ENCODE results near the gene MRGPRX1. TPM values are rescaled to one million over a fixed set of nuclear protein-coding genes. Genes with fewer than 3 reads are reported as not detected.
"Not testable (repeated sequence)": the region's sequence is repeated elsewhere in the genome, so short reads cannot be mapped to it uniquely, and the experiment has no call there.

Gene MRGPRX1
- polyA plus RNA-seq (ENCODE audit: insufficient read length), result not detected

DNA sequence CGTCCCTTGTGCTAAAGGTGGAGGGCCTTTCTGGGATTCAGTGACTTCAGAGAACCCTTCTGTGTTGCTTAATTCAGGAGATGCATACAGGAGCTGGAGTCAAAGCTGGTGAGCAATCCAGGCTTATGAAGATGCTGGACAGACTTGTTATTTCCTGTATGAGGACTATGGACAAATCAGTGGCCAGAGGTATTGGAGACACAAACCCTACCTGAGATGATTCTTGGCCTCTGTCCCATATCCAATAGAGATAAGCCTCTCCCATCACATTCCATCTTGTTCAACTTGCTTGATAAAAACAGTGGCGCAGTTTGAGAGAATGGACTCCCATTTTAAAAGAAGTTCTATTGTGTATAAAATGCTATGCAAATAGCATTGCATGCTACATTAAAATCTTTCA, at the start of gene MRGPRX1:
Gene MRGPRX1 (minus strand): TSS at position 101 of the 400 bp plus-strand sequence. CDS start 4,630 bp downstream, outside the sequence.
- no peak for DNase-seq (ENCODE audit: low read depth)

DNA sequence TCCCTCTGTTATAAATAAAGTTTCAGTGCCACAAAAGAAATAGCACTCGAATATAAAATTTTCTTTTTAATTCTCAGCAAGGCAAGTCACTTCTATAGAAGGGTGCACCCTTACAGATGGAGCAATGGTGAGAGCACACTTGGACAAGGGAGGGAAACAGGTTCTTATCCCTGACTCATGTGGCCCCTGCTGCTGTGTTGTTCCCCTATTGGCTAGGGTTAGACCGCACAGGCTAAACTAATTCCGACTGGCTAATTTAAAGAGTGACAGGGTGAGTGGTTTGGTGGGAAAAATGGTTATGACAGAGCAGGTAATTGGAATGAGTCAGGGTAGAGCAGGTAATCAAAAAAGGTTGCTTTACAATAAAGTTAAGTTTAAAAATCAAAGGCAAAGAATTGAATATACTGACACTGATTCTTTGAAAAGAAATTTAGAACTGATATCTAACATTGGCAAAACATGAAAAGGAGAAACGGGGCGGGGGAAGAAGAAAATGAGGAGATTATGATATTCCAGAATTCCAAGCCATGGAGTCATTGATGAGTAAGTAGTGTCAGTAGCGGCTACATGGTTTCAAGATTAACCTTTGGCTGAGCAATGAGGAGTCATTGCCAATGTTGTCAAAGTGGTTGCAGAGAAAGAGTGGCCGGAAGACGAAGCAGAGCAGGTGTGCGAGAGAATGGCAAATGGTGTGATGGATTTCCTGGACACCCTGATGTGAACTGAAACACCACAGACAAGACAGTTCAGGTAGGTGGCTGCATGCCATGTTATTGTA, 48.4 kb upstream of the MRGPRX1 start:
- no peak for DNase-seq (ENCODE audit: low read depth)

DNA sequence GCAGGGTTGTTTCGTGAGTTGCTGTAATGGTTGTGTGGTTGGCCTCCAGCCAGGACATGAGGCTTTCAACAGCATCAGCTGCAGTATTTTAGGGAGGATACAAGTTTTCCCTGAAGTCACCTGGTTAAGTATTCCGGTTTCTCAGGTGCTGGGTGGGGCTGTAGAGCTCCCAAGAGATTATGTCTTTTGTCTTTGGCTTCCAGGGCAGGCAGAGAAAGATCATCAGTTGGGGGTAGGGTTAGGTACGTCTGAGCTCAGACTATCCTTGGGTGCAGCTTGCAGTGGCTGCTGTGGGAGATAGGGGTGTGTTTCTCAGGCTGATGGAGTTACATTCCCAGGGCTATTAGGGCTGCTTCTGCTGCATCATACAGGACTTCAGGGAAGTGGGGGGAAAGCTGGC, 47.5 kb upstream of the MRGPRX1 start:
- no peak for DNase-seq (ENCODE audit: low read depth)

DNA sequence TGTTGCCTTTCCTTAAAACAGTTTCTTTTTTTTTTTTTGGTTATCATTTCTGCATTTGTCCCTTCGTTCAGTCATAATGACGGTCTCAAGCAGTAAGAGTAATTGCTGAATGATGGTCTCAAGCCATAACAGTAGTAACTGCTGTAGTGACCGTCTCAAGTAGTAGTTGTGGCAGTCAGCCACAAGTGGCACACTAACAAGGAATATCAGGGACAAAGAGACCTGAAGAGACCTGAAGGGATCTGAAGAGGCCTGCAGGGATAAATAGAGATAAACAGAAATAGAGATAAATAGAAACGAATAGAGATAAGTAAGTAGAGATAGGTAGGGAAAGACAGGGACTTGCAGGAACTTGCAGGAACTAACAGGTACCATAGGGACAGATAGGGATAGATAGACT, 42.7 kb upstream of the MRGPRX1 start:
- no peak for DNase-seq (ENCODE audit: low read depth)

DNA sequence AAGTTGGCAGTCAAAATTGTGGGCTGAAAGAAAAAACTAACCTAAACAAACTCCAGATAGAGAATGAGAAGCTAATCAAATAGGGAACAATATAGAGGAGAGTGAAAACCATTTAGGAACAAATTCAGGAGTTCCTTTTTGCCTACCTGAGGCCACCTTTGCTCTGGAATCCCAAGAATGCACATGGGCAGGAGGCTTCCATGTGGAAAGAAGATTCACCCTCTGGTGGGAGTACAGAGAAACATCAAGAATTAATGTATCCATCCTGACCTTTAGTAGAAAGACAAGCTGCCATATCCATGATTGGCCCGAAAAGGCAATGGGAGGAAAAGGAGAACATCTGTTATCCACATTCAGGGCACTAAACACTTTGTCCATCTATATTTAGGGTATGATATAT, 35.0 kb upstream of the MRGPRX1 start:
- no peak for DNase-seq (ENCODE audit: low read depth)

DNA sequence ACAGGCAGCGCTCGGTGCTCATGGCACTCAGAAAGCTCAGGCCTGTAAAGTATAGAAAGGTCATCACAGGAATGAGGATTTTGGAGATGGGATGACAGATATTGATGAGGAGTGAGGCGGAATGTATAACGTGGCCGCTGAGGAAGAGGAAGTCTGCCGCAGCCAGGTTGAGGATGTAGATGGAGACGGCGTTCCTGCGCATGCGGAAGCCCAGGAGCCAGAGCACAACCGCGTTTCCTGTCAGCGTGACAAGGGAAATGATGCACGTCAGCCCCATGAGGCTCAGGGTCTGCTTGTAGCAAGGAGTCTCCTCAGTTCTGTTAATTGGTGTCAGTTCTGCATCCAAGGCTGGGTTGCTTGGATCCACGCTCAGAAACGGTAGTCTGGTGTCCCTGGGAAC, 33.1 kb upstream of the MRGPRX1 start:
- no peak for DNase-seq (ENCODE audit: low read depth)

DNA sequence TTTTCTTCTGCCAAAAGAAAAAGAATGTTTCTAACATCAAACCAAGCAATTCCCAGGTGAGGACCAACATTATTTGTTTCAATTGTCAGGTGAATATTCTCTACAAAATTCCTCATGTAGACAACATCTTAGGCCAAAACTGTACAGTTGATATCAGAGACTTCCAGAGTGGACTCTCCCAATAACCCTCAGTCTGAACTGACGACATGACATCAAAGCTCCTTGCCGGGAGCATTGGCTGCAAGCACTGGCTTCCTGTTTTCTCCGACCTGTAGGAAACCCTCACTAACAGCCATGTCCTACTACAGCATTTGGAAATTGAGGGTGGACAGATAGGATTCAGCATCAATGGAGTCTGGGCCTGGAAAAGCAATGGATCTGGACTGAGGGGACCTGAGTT, 30.5 kb upstream of the MRGPRX1 start:
- DNase-seq (ENCODE audit: low read depth), result no peak

DNA sequence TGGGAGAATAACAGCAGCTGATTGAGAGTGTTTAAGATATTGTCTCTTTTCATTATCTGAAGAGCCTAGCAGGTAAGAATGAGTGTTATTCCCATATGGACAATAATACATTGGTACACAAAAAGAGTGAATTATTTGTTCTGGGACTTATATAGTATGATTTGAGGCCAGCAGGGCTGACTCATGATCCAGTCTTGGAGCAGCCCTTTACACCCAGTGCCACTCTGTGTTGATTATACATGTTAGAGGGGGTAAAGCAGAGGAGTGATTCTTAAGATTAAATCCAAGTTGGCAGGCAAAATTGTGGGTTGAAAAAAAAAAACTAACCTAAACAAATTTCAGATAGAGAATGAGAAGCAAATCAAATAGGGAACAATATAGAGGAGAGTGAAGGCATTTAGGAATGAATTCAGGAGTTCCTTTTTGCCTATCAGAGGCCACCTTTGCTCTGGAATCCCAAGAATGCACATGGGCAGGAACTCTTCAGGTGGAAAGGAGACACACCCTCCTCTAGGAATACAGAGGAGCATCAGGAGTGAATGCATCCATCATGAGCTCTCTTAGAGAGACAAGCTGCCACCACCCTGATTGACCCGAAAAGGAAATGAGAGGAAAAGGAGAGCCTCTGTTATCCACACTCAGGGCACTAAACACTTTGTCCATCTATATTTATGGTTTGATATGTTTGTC, 19.2 kb upstream of the MRGPRX1 start:
- DNase-seq (ENCODE audit: low read depth), result no peak

DNA sequence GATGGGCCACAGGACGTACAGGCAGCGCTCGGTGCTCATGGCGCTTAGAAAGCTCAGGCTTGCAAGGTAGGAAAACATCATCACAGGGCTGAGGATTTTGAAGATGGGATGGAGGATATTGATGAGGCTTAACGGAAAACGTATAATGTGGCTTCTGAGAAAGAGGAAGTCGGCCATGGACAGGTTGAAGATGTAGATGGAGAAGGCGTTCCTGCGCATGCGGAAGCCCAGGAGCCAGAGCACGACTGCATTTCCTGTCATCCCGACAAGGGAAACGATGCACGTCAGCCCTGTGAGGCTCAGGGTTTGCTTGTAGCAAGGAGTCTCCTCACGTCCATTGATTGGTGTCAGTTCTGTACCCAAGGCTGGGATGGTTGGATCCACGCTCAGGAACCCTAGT, 17.4 kb upstream of the MRGPRX1 start:
- DNase-seq (ENCODE audit: low read depth), result no peak

DNA sequence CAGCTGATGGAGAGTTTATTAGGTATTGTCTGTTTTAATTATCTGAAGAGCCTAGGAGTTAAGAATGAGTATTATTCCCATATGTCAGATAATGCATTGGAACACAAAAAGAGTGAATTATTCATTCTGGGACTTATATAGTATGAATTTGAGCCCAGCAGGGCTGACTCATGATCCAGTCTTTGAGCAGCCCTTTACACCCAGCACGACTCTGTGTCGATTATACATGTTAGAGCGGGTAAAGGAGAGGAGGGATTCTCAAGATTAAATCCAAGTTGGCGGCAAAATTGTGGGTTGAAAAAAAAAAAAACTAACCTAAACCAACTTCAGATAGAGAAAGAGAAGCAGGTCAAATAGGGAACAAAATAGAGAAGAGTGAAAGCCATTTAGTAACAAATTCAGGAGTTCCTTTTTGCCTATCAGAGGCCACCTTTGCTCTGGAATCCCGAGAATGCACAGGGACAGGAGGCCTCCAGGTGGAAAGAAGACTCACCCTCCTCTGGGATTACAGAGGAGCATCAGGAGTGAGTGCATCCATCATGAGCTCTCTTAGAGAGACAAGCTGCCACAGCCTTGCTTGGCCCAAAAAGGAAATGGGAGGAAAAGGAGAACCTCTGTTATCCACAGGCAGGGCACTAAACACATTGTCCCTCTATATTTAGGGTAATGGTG, 3.1 kb downstream of the MRGPRX1 start:
- DNase-seq (ENCODE audit: low read depth), result no peak

DNA sequence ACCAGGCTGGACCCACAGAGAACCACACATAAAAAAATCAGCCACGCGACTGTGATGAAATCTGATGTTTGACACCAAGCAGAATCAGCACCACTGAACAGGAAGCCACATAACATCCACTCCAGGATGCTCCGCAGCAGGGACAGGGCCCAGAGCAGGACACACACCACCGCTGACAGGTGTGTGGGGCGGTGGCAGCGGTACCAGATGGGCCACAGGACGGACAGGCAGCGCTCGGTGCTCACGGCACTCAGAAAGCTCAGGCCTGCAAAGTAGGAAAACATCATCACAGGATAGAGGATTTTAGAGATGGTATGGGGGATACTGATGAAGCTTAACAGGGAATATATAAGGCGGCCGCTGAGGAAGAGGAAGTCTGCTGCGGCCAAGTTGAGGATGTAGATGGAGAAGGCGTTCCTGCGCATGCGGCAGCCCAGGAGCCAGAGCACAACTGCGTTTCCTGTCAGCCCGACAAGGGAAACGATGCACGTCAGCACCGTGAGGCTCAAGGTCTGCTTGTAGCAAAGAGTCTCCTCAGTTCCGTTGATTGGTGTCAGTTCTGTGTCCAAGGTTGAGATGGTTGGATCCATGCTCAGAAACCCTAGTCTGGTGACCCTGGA, 4.9 kb downstream of the MRGPRX1 start:
- no peak for DNase-seq (ENCODE audit: low read depth)

DNA sequence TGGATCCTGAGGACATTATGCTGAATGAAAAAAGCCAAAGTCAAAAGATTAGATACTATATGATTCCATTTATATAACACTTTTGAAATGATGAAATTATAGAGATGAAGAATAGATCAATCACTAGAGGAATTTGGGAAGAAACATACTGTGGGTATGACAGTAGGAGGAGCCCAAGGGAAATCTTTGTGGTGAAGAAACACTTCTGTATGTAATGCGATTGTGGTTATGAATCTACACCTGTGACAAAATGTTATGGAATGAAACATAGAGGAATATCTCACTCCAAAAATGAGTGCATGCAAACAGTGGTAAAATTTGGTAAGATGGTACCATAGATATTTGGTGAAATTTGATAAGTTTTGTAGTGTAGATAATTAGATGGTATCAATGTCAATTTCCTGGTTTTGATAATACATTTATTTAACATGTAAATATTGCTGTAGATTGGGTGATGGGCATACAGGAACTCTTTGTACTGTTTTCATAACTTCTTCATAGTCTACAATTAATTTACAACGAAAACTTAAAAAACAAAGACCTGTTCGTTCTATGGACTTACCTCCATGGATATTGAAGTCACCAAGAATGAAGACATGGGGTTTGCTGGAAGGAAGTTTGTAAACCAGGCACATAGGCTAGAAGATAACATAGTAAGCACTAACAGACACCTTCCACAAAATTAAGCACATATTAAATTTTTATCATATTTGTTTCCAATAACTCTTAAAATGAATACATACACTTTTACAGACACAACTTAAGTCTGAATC, 11.5 kb downstream of the MRGPRX1 start:
- no peak for DNase-seq (ENCODE audit: low read depth)

DNA sequence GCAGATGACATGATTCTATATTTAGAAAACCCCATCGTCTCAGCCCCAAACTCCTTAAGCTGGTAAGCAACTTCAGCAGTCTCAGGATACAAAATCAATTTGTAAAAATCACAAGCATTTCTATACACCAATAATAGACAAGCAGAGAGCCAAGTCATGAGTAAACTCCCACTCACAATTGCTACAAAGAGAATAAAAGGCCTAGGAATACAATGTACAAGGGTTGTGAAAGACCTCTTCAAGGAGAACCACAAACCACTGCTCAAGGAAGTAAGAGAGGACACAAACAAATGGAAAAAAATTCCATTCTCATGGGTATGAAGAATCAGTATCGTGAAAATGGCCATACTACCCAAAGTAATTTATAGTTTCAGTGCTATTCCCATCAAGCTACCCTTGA, 13.8 kb downstream of the MRGPRX1 start:
- DNase-seq (ENCODE audit: low read depth), result not testable (repeated sequence)

DNA sequence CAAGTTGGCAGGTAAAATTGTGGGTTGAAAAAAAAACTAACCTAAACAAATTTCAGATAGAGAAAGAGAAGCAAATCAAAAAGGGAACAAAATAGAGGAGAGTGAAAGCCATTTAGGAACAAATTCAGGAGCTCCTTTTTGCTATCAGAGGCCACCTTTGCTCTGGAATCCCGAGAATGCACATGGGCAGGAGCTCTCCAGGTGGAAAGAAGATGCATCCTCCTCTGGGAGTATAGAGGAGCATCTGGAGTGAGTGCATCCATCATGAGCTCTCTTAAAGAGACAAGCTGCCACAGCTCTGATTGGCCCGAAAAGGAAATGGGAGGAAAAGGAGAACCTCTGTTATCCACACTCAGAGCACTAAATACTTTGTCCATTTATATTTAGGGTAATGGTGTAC, 26.3 kb downstream of the MRGPRX1 start:
- no peak for DNase-seq (ENCODE audit: low read depth)

DNA sequence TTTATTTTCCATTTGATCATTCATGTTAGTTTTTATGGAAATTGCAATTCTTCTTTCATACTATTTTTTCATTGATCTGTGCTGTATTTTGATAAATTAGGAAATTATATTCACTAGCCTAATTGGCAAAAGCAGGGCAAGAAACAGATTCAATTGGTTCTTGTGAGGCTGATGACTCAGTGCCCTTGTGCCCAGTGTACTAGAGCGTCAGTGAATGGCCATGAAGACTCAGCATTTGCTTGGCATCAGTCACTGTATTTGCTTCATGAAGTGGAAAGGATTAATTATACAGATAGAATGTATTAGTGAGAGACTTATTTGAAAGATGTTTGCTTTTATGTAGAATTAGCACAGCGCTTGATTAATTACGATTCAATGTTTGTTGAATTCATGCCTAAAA, 31.8 kb downstream of the MRGPRX1 start:
- no peak for DNase-seq (ENCODE audit: low read depth)

DNA sequence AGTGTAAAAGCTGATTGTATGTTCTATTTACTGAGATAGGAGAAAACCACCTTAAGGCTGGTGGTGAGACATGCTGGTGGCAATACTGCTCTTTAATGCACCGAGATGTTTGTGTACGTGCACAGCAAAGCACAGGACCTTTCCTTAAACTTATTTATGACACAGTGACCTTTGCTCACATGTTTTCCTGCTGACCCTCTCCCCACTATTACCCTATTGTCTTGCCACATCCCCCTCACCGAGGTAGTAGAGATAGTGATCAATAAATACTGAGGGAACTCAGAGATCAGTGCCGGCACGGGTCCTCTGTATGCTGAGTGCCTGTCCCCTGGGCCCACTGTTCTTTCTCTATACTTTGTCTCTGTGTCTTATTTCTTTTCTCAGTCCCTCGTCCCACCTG, 38.6 kb downstream of the MRGPRX1 start:
- not testable (repeated sequence) for DNase-seq (ENCODE audit: low read depth)

DNA sequence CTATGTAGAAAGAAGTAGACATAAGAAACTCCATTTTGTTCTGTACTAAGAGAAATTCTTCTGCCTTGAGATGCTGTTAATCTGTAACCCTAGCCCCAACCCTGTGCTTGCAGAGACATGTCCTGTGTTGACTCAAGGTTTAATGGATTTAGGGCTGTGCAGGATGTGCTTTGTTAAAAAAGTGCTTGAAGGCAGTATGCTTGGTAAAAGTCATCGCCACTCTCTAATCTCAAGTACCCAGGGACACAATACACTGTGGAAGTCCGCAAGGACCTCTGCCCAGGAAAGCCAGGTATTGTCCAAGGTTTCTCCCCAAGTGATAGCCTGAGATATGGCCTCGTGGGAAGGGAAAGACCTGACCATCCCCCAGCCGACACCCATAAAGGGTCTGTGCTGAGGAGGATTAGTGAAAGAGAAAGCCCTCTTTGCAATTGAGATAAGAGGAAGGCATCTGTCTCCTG, 39.0 kb downstream of the MRGPRX1 start:
- DNase-seq (ENCODE audit: low read depth), result not testable (repeated sequence)

DNA sequence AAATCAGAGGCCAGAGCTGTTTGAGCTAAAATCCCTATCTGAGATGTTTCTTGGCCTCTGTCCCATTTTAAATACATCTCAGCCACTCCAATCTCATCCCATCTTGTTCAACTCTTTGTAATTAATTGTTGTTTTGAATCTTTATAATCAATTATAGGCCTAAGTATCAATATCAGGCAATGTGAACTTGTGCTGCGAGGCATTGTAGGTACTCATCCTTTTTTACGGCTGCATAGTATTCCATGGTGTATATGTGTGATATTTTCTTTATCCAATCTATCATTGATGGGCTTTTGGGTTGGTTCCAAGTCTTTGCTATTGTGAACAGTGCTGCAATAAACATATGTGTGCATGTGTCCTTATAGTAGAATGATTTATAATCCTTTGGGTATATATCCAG, 47.5 kb downstream of the MRGPRX1 start:
- not testable (repeated sequence) for DNase-seq (ENCODE audit: low read depth)

DNA sequence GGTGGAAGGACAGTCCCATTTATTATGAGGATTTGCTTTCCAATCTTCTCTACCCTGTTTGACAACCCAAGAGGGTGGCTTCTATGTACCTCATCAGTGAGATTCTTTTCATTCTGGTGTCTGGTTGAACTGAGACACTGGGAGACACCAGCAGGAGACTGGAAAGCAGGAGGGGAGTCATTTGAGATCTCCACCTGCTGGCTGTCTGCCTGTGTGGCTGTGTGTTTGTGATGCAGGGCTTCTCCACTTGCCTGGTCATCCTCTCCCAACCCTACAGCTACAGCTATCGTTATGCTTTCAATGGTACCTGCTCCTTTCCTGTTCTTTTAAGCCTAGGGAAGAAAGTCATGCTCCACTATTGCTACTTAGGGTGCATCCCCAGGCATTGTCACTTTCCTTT, 48.6 kb downstream of the MRGPRX1 start:
- no peak for DNase-seq (ENCODE audit: low read depth)

Measured in forelimb muscle (tissue), 1 donor.